DMS79 (cell line): ENCODE results near the gene LRGUK.
"Not testable (repeated sequence)": the region's sequence is repeated elsewhere in the genome, so short reads cannot be mapped to it uniquely, and the experiment has no call there.

ENCODE experiments used
- DNase-seq: peaks from one replicate; lab custom pipeline; 2025; lab: John Stamatoyannopoulos, UW

LRGUK gene

DNA sequence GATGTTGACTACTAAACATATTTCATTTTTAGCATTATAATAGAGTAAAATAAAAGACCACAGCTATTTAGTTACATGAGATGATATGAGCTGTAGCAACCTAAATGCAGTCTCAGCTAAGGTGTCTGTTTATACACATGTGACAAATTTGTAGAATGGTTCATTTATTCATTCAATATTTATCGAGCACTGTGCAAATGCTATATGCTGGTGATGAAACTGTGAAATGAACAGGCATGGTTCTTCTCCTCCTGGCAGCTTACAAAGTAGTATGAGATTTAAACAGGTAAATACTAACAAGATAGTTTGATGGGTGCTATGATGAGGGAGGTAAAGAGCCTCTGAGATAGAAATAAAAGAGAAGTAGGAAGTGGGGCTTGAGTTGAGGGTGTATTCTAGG, 60.8 kb downstream of the LRGUK start:
- no peak for DNase-seq

DNA sequence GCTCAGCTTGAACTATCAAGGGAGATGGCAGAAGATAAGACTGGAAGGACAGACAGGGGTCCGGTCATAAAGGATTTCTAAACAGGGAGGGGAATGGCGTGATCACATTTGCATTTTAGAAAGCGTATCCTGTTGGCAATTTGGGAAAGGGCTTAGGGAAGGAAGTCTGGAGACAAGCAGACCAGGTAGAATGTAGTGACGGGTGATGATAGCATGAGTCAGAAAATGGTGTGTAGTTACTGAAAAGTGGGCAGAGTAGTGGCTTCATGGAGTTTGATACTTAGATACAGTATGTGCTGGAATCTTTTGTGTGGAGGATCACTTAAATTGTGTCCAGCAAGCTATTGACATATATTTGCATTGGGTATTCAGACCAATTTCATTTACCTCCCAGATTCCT, 61.2 kb downstream of the LRGUK start:
- no peak for DNase-seq

DNA sequence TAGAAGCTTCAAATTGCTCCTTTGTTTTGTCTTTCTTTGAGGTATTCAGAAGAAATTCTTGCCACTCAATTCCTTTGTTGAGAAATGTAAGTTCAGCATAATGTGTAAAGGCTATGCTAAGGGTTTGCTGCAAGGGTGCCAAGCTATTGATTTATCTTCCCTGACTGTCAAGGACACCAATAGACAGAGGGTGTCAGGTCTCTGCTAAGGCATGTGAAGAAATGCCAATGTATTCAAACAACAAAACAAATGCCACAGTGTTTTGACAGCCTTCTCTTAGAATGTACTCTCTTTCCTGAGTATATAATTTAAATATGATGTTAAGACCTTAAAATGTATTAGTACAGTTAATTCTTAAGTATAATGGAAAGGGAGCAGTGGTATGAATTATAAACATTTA, 62.4 kb downstream of the LRGUK start:
- DNase-seq = no peak

DNA sequence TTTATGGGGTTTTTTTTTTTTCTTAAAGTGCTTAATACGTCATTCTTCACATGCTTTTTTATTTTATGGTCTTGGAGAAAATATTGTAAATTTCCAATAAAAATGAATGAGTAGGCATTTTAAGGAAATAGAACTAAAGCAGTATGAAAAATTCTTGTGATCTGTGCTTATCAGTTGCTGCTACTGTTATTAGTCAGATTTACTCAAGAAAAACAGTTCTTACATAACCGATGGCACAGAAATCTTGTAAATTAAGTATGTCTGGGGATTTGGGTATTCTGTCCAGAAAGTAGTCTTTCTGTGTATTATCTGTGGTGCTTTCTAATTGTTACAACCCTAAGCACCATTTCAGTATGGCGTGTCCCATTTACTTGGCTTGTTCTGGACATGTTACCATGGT, 64.7 kb downstream of the LRGUK start:
- no peak for DNase-seq

DNA sequence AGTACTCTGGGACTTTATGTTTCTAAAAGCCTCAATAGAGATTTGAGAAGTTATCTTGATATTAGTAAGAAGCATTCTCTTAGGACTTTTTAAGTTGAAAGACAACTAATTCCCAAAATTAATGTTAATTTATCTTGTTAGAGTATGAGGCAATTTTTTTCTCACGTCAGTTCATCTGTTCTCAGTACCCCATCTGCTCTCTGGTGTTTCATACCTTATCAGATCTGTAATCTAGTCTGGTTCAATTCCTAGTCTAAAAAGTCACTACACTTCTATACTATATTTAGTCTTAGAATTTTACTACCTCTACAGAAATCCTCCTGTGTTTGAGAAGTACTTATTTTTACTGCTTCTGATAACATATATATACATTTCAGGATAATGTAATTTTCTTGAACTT, 66.1 kb downstream of the LRGUK start:
- no peak for DNase-seq

DNA sequence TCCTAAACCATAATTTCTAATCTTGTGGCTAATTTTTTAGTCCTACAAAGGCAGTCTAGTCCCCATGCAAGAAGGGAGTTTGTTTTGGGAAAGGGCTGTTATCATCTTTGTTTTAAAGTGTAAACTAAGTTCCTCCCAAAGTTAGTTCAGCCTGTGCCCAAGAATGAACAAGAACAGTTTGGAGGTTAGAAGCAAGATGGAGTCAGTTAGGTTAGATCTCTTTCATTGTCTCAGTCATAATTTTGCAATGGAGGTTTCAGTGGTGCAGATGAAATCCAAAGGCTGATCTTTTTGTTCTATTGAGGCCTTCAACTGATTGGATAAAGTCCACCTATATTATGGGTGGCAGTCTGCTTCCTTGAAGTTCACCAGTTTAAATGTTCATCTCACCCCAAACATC, 68.1 kb downstream of the LRGUK start:
- DNase-seq = no peak

DNA sequence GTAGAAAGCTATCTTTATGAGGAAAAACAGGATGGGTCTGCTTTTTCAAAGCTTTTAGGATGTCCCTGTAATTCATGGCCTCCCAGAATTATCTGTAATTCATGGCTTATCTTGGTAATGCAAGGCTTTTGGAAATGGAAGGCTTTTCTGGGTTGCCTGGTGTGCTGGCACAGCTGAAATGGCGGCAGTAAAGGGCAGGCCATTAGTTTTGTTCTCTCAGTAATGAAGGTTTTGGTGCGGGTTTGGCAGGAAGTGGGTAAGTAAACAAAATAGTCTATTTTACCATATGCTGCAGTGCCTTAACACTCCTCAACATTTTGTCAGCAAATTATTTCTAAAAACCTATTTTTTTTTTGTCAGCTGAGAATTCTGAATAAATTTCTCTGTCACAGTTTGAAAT, 69.3 kb downstream of the LRGUK start:
- DNase-seq = no peak

DNA sequence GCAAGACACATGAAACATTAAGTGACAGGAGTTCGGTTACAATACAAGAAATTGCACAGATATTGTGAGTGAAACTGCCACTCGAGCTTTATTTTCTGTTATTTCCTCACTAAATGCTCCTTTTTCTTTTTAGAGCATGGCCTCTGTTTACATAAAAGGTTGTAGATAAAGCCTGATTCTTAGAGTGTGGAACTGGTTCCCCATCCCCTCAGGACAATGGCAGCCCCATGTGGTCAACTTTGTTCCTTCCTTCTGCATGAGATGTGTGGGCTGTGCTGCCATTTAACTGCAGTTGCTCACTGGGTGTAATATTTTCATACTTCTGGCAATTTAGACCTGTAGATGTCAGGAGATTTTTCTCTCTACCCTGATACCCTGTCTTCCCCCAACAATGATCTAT, 70.2 kb downstream of the LRGUK start:
- DNase-seq = no peak

DNA sequence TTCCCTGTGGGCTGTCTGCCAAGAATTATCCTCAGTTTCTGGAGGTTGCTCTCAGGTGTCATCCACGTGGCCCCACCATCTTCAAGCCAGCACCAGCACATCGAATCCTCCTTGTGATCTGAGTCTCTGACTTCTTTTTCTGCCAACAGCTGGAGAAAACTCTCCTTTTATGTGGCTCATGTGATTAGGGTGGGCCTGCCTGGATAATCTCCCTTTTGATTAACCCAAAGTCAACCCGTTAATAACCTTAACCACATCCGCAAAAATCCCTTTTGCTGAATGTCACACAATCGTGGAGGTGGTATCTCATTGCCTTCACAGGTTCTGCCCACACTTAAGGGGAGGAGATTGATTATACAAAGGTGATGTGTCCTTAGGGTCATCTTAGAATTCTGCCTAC, 73.8 kb downstream of the LRGUK start:
- no peak for DNase-seq

DNA sequence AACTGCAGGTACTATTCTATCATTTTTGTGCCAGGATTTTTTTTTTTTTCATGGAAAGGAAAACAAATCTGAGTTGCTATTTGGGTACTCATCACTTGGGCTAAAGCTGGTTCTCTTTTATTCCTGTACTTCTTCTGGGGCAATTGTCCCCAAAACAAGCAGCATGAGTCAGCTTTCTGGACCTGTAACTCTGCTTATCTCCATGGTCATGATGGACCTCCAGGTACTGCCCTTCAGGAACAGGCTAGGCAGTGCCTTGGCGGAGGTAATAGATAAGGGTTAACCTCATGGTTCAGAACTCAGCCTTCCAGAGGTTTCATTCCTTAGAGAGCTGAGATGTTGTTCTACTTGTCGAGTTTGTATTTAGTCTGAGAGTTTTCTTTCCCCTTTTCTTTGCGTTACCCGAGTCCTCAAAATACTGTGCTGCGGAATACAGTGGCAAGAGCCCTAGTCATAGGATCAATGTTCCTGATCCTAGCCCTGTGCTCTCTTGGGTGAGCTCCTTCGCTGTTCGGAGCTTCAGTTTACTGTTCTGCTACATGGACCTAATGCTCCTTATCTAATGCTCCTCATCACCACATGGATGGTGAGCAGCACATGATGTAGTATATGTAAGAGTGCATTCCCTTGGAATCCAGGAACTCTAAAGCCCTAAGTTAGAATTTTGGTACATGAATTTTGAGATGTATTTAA, 74.6 kb downstream of the LRGUK start:
- no peak for DNase-seq

DNA sequence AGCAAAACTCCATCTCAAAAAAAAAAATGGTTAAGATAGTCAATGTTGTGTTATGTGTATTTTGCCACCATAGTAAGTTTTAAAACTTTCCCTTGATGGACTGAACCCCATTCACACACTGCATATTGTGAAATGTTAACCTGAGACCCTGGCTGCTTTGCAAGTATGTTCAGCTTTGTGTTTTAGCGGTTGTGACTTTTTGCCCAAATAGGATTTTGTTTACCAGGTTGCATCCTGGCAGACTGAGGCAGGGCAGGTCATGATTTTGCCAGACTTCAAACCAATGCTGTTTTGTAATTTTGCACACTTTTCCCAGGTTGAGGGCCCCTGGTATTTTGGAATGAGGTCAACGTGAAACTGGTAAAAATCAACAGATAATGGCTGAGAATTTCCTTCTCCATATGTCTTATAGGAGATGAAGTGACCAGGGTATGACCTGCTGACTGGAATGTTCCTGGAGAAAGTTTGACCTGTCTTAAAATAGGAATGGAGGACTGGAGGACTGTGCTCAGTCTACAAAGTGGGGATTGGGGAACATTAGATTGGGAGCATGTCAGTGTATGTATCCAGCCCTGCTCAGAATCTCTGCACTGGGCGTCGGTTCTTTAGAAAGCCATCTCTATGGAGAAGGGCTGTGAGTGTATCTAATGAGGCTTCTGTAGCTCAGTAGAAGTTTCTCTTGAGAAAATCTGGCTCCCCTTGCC, 76.2 kb downstream of the LRGUK start:
- DNase-seq = no peak

DNA sequence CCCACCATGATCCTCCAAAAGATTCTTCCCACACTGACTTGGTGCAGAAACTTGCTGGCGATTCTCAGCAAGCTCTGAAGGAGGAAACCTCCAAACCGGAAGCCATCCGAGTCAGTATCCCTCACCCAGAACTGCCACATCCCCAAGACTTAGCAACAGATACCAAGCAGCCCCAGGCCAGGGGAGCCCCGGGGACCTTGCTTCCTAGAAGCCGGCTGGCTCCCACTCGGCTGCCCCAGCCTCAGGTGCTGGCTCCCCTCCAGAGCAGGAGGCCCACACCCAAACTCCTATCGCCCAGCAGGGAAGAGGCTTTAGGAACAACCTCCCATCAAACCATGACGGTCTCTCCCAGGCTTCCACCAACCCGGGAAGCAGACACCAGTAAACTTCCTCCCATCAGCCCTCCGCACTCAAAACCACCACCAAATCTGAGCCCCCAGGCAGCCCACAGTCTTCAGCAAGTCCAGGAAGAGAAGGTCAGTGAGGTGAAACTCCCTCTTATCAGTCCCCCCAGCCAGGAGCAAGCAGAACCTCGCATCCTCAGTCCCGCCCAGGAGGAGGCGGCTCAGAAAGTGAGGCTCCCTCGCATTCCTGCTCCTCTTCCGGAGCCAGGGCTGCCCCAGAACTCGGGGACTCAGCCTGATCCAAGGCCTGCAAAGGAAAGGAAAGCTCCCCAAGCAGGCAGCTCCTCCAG, 82.3 kb downstream of the LRGUK start:
- DNase-seq = no peak

DNA sequence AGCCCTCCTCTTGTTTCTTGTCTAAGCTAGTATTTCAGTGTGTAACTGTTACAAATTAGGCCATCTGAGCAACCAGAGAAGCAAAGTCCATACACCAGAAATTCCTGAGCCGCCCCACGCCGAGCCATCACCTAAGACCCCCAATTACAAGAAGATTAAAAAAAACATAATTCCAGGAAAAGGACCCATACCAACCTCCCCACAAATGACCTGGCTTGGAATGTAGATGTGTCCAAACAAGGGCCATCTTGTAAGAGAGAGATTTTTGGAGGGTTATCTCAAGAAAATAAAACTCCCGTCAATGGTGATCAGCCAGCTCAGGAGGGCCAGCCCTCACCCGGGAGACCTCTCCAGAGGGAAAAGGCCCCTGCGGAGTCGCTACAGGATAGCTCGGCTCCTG, 83.1 kb downstream of the LRGUK start:
- DNase-seq = no peak

DNA sequence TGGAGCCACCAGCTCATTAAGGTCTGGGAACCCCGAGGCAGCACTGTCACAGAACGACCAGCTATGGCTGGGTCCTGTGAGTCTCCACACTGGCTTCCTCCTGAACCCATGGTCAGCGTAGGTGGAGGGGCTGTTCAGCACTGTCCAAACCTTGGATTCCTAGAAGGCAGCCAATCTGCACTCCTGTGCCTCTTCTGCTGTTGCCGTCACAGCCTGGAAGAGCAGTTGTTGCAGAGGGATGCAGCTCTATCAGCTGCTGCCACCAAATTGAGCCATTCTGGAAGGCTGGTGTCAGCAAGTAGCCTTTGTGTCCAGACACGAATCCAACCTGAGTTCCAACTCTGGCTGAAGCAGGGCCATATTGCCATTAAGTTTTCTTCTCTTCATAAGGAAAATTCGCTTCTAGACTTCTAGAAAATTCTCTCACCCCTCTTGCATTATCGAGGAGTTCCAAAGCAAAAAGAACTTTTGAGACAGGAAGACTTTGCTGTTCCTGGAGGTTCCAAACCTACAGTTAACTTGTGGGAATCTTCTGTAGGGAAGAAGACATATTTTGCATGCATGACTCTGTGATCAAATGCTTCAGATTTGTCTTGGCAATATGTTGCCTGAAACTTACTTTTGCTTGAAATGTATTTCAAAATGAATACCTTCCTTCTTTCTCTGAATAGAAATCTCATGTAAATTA, 84.0 kb downstream of the LRGUK start:
- no peak for DNase-seq

DNA sequence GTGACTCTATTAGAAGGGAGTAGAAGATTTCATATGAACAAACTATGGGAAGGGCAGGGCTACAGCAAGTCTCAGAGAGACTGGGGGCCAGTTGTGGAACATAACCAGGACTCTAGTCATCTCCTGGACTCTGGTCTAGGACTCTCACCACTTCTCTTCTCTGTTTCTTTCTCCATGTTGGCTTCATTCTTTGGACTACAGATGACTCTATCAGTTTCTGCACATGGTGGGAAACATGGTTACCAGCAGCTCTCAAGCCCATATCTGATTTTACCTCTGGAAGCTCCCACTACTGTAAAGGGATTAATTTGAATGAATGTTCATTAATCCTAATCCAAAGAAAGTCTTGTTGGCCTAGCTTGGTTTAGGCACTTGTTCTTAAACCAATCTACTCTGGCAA, 84.7 kb downstream of the LRGUK start:
- DNase-seq = no peak

DNA sequence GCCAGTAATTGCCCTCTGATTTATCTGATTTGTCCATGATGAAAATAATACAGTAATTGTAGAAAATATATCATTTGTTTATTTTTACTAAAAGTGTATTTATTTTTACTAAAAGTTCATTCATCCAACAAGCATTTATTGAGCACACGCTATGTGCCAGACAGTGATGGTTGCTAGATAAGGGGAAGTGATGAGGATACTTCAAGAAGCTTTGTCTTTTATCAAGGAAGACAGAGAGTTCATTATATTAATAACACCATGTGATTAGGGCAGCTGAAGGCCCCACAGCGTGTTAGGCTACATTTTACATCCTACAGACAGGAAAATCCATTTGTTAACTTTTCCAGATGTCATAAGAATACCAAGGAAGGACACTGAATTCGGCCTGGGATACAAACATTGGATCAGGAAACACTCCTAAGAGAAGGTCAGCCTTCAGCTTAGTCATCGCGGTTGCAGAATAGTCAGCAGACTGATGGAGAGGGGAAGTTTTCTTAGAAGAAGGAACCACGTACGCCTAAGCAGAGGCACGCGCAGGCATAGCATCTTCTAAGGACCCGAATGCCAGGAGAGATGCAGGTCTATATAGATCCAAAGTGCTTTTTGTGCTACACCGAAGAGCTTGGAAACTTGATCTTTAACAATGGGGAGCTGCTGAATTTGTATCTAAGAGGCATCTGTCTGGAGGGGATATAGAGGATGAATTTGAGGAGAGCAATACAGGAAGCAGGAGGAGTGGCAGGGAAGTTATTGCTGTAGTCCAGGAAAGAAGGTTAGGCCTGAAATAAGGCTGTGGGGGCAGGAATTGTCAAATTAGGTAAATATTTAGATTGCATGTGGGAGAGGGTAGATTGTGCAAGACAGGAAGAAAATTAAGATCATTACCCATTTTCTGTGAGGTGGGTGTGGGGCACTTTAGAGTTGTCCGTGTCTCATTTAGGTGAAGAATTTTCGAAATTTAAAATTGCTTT, 85.7 kb downstream of the LRGUK start:
- DNase-seq = no peak

DNA sequence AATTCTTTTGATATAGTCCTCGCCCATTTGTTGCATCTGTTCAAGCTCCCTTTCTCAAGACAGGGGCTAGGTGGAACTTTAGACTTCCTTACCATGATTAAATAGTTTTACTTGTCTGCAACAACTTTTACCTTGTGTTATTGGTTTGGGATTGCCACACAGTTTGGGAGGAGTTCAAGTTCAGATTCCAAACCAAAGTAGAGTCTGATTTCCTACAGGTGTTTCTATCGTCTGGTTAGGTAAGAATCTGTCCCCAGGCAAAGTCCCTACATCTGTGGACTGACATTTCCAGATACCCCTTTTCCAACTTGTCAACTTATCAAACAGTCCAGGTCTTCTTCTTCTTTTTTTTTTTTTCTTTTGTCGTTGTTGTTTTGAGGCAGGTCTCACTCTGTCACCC, 93.1 kb downstream of the LRGUK start:
- no peak for DNase-seq

DNA sequence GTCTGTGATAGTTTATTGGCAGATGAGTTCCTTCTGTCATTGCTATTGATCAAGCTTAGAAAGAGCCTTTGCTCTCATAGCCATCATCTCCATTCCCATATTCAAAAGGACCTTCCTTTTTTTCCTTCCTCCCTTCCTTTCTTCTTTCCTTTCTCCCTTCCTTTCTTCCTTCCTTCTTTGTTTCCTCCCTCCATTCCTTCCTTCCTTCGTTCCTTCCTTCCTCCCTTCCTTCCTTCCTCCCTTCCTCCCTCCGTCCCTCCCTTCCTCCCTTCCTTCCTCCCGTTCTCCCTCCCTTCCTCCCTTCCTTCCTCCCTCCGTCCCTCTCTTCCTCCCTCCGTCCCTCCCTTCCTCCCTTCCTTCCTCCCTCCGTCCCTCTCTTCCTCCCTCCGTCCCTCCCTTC, 104.2 kb downstream of the LRGUK start:
- DNase-seq = not testable (repeated sequence)

DNA sequence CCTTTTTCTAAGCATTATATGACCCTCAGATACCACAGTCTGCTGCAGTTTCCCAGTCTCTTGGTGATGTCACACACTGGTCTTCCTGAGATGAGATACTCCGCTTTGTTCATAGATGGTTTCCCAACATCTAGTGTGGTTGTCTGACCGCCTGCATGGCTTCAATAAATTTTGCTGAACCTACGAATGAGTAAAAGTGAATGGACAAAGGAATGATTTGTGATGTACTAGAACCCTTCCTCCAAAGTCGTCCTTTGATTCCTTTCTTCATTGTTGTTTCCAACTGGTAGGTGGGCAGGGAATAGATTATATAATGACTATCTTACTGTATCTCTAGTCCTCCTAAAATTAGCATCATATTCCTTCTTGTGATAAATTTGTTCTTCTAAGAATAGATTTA, 107.1 kb downstream of the LRGUK start:
- no peak for DNase-seq

DNA sequence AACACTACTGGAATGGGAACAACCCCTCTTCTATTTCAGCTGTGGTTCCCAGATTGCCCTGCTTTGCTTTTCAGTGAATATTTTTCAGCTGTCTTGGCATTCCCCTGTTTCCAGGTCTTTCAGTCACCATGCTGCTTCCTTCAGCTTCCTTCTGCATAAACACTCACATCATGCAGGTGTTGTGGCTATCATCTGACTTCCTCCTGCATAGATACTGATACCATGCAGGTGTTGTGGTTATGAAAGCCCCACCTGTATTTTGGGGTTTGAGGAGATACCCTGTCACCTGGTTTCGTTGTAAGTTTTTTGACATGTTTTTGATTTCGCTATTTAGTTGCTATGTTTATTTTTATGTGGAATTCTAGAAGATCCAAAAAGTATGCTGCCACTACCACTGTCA, 118.1 kb downstream of the LRGUK start:
- no peak for DNase-seq

DNA sequence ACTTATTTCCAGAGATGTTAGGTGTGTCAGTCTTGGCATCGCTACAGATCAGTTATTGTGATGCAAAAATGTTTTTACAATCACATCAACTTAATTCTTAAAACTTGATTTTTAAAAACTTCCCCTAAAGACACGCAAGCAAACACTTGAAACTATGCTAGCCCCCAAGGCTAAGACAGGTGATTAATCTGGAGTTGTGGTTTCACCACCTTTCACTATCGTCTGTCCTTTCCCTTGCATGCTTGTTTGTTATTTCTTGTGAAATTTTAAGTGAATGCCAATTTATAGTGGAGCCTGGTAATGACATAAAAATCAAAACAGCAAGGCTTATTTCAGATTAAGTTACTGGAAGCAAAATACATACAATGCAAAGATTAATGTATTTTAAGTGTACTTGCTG, 119.2 kb downstream of the LRGUK start:
- no peak for DNase-seq

DNA sequence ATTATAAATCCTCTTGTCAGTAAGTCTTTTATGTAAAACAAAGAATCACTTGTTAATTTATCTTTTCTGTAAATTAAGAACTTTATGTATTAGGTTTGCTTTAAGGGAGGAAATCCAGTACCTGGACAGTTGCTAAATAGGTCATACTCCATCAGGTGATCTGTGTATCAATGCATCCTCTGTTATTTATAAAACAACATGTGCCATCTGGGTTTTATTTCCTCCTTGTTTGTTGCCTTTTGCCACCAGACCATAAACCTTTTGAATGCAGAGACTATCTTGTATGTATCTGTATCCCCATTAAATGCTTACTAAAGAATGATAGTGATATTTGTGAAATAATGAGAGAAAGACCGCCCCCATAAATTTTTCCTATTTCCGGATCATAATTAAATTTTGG, 119.6 kb downstream of the LRGUK start:
- DNase-seq = no peak
